Endodermal cell (in vitro differentiated cells): Measurements from ENCODE around the gene A2ML1. TPM values are rescaled to one million over a fixed set of nuclear protein-coding genes. Genes with fewer than 3 reads are reported as not detected.

Experiments used
- DNase-seq: peaks from one replicate; pipeline ENCODE4 v3.0.0-alpha.2; 2017
- H3K27ac ChIP-seq: 2 replicates; pipeline ENCODE4 v1.5.1; 2013; ENCODE audit warnings: mild to moderate bottlenecking, low read depth, low read length, moderate library complexity
- H3K27me3 ChIP-seq: 2 replicates; pipeline ENCODE4 v1.6.1; 2013; ENCODE audit warnings: mild to moderate bottlenecking, low read length, moderate library complexity; ENCODE audit not compliant: insufficient read depth, control insufficient read depth, poor library complexity, severe bottlenecking
- H3K36me3 ChIP-seq: 2 replicates; pipeline ENCODE4 v1.7.0; 2013; ENCODE audit warnings: mild to moderate bottlenecking, low read length, moderate library complexity; ENCODE audit not compliant: control insufficient read depth, insufficient read depth
- H3K4me1 ChIP-seq: one replicate; pipeline ENCODE4 v1.7.0; 2013; ENCODE audit warnings: low read length; ENCODE audit not compliant: control insufficient read depth, insufficient read depth
- H3K4me3 ChIP-seq: 2 replicates; pipeline ENCODE4 v1.5.1; 2013; ENCODE audit warnings: mild to moderate bottlenecking, low read length, moderate library complexity
- H3K9ac ChIP-seq: 2 replicates; pipeline ENCODE4 v1.6.1; 2013; ENCODE audit warnings: mild to moderate bottlenecking, low read length, moderate library complexity; ENCODE audit not compliant: poor library complexity, severe bottlenecking; ENCODE audit errors: extremely low read depth
- H3K9me3 ChIP-seq: 2 replicates; pipeline ENCODE4 v1.6.1; 2013; ENCODE audit warnings: mild to moderate bottlenecking, low read length, moderate library complexity; ENCODE audit not compliant: control insufficient read depth
- H3K27ac Mint-ChIP-seq: 2 replicates; pipeline ENCODE4 v1.8.0; 2020; ENCODE audit warnings: mixed read lengths
- H3K27me3 Mint-ChIP-seq: 2 replicates; pipeline ENCODE4 v1.8.0; 2021; ENCODE audit warnings: mild to moderate bottlenecking, mixed read lengths; ENCODE audit not compliant: insufficient read depth
- H3K36me3 Mint-ChIP-seq: 2 replicates; pipeline ENCODE4 v1.8.0; 2020; ENCODE audit warnings: low read depth, mixed read lengths
- H3K4me1 Mint-ChIP-seq: 2 replicates; pipeline ENCODE4 v1.8.0; 2020; ENCODE audit warnings: mixed read lengths
- H3K4me3 Mint-ChIP-seq: 2 replicates; pipeline ENCODE4 v1.8.0; 2020; ENCODE audit warnings: mild to moderate bottlenecking, moderate library complexity, mixed read lengths
- H3K9me3 Mint-ChIP-seq: 2 replicates; pipeline ENCODE4 v1.8.0; 2020; ENCODE audit warnings: mild to moderate bottlenecking, mixed read lengths
- CTCF ChIP-seq: fragments of 200-600 bp; sonication (generic); conservative IDR thresholded peaks from 2 replicates; pipeline ENCODE4 v1.5.0; 2021; ENCODE audit warnings: antibody characterized with exemption, mild to moderate bottlenecking
- WGBS, 2 experiments: methylation state at CpG; one replicate each; pipeline versions ENCODE4 v1.1.5 to v1.1.7; 2013; ENCODE audit warnings: missing lambda C conversion rate in 2 of 2, mixed read lengths in 1 of 2; ENCODE audit not compliant: insufficient coverage in 1 of 2, insufficient read length in 1 of 2; 5-methylcytosine and 5-hydroxymethylcytosine counted together
- total RNA-seq, 2 donors: library from RNA; stranded (reverse); fragmentation: NEBNext Ultra II Directional in 1 of 2; extraction: Animal tissue kit (Norgen Biotek cat#: 25700) in 1 of 2; gene quantifications; 2 replicates in 1 of 2; 3 replicates in 1 of 2; pipeline ENCODE4 v1.2.1, GENCODE V29; 2021

Gene A2ML1
- total RNA-seq, 2 donors from 2014 or later: 7.1 to 11.6 TPM

GRCh38 chr12:8831116-8831515 lies 8.7 kb downstream of the A2ML1 start:
- WGBS, 2 experiments: 85 to 100% methylated on average over 8 to 9 of the region's 9 CpGs

GRCh38 chr12:8832500-8832899 lies 10.1 kb downstream of the A2ML1 start:
- Histone ChIP-seq H3K4me3 (no peak overlapping the region), H3K27ac (no peak overlapping the region), H3K27me3 (no peaks in the 10 kb centered on the region), H3K4me1 (no peaks in the 10 kb centered on the region), H3K9me3 (no peaks in the 10 kb centered on the region), H3K36me3 (no peaks in the 10 kb centered on the region), H3K9ac (no peak overlapping the region)
- Mint-ChIP-seq H3K27me3 (no peaks in the 10 kb centered on the region), H3K4me1 (peaks cover 50% of the 10 kb centered on the region), H3K4me3 (no peak overlapping the region), H3K9me3 (no peaks in the 10 kb centered on the region), H3K36me3 (no peaks in the 10 kb centered on the region), H3K27ac (peak overlapping the region; percentile 38)
- no peak for DNase-seq
- TF ChIP-seq CTCF: peak; percentile 59
- WGBS, 2 experiments: 79 to 95% methylated on average over 3 to 6 of the region's 6 CpGs

More at GRCh38 chr12:8831116-8831515, 8.7 kb downstream of the A2ML1 start:
- H3K27ac ChIP-seq: no peak overlapping the region
- TF ChIP-seq CTCF: no peak
- no peak for DNase-seq
- peak overlapping the region; percentile 10 for H3K27ac Mint-ChIP-seq
- no peaks in the 10 kb centered on the region for H3K36me3 ChIP-seq
- H3K4me3 ChIP-seq: no peak overlapping the region
- peaks cover 6% of the 10 kb centered on the region for H3K9me3 Mint-ChIP-seq
- H3K36me3 Mint-ChIP-seq: peaks cover 2% of the 10 kb centered on the region
- H3K27me3 Mint-ChIP-seq: no peaks in the 10 kb centered on the region
- no peak overlapping the region for H3K9ac ChIP-seq
- no peaks in the 10 kb centered on the region for H3K27me3 ChIP-seq
- H3K9me3 ChIP-seq: peaks cover under 1% of the 10 kb centered on the region
- H3K4me1 Mint-ChIP-seq: peaks cover 53% of the 10 kb centered on the region
- no peaks in the 10 kb centered on the region for H3K4me1 ChIP-seq
- H3K4me3 Mint-ChIP-seq: no peak overlapping the region

DNA sequence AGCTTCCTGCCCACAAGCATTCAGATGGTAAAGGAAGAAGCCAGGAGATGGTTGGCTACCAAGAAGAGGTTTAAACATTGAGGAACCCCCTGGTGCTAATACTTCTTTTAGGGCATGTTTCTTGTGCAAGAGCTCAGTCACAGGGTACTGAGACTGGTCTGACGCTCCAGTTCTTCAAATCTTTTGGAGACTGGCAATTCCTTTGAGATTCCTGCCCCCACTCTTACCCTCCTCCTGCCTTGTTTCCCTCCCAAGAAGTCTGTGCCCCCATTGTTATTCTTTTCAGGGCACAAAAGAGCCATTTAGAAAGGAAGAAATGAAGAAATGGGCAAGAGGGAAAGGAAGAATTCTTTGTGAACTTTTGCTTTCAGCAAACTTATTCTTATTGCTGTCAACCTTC lies 11.8 kb downstream of the A2ML1 start:
- WGBS, 2 experiments: 43 to 60% methylated on average over 1 of the region's 1 CpG
- no peak overlapping the region for H3K4me3 ChIP-seq
- DNase-seq: no peak
- H3K9ac ChIP-seq: no peak overlapping the region
- Mint-ChIP-seq H3K27me3 (no peaks in the 10 kb centered on the region), H3K9me3 (no peaks in the 10 kb centered on the region), H3K4me1 (peaks cover 35% of the 10 kb centered on the region), H3K27ac (no peak overlapping the region), H3K4me3 (no peak overlapping the region), H3K36me3 (no peaks in the 10 kb centered on the region)
- no peaks in the 10 kb centered on the region for H3K4me1 ChIP-seq
- H3K27ac ChIP-seq: no peak overlapping the region
- H3K9me3 ChIP-seq: no peaks in the 10 kb centered on the region
- H3K27me3 ChIP-seq: no peaks in the 10 kb centered on the region
- no peak for TF ChIP-seq CTCF
- H3K36me3 ChIP-seq: peaks cover 3% of the 10 kb centered on the region
